Adrenal gland (tissue), 5 donors: ENCODE results near the gene MORF4L1.

Experiments used
- CTCF ChIP-seq, 6 experiments: fragments of 450-650 bp in 4 of 6; fragments of 200-600 bp in 2 of 6; sonication (generic) in 1 of 6; IDR thresholded peaks; 1 replicate in 5 of 6; 2 replicates in 1 of 6; pipeline versions ENCODE4 v1.5.1 to v1.8.0; 2016 to 2021; ENCODE audit warnings: antibody characterized with exemption in 6 of 6, mild to moderate bottlenecking in 2 of 6, moderate library complexity in 1 of 6
- POLR2A ChIP-seq, 2 donors: fragments of 450-650 bp; IDR thresholded peaks; one replicate each; pipeline ENCODE4 v1.6.1; 2017; ENCODE audit warnings: antibody characterized with exemption in 2 of 2, mild to moderate bottlenecking in 2 of 2, moderate library complexity in 1 of 2
- donor health status: DM: no; HTN: no; CAD: no.

DNA sequence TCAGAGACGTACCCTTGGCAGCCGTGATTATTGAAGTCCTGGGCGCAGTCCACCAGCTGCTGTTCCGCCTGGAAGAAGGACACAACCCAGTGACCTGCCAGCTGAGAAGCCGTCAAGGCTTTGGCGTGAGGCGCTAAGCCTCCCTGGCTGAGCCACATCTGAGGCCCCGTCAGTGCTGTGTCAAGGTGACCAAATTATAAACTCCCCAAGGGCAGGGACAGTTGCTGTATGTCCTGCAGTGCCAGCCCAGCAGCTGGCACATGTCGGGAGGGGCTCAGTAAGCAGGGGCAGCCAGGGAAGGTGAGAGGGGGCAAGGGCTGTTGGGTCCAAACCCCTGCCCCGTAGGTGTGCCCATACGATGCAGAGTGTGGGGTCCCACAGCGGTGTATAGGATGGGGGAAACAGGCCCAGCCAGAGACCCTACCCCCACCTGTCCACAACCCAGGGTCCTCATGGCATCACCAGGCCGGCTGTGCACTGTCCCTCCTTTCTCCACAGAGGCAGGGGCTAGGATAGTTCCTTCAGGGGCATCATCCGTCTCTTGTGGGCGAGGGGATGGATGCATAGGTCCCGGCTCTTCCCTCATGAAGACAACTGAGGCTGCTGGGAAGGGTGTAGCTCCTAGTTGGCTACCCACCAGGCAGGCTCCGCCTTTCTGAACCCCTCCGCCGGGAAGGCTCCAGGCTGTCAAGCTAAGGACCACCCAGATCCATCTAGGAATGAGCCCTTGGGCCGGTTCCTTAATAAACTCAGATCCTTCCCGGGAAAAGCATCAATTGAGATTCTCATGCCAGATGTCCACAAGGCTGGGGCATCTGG, 59.0 kb downstream of the MORF4L1 start:
- TF ChIP-seq CTCF (IDR thresholded peaks at IDR 0.05): no peak
- TF ChIP-seq POLR2A (IDR thresholded peaks at IDR 0.05): no peak
